NT2/D1 (cell line): ENCODE data around the gene MTMR3.

Experiments
- DNase-seq: peaks from one replicate; pipeline ENCODE4 v3.0.0-alpha.2; 2011; ENCODE audit warnings: low read depth, low spot score
- H3K27me3 ChIP-seq: 2 replicates; pipeline ENCODE4 v1.6.0; 2011; ENCODE audit warnings: mild to moderate bottlenecking; ENCODE audit not compliant: insufficient read length, insufficient read depth
- H3K36me3 ChIP-seq: 2 replicates; pipeline ENCODE4 v1.6.1; 2011; ENCODE audit warnings: mild to moderate bottlenecking, low read length, mixed read lengths; ENCODE audit not compliant: insufficient read depth, insufficient read length
- H3K4me1 ChIP-seq: 2 replicates; pipeline ENCODE4 v1.5.1; 2011; ENCODE audit not compliant: insufficient read depth, insufficient read length
- H3K4me3 ChIP-seq: 2 replicates; pipeline ENCODE4 v1.5.1; 2011; ENCODE audit warnings: low read depth; ENCODE audit not compliant: insufficient read length
- H3K9ac ChIP-seq: 2 replicates; pipeline ENCODE4 v1.6.0; 2011; ENCODE audit warnings: low read depth; ENCODE audit not compliant: insufficient read length
- H3K9me3 ChIP-seq: 2 replicates; pipeline ENCODE4 v1.5.1; 2011; ENCODE audit warnings: mild to moderate bottlenecking, low read length; ENCODE audit not compliant: insufficient read depth
- SUZ12 ChIP-seq: IDR thresholded peaks from 2 replicates; pipeline ENCODE4 v1.6.1; 2011; ENCODE audit not compliant: insufficient read length, insufficient read depth; ENCODE audit errors: extremely low read depth
- YY1 ChIP-seq: IDR thresholded peaks from 2 replicates; pipeline ENCODE4 v1.6.1; 2011; ENCODE audit not compliant: insufficient read length, insufficient read depth
- ZNF274 ChIP-seq: IDR thresholded peaks from 2 replicates; pipeline ENCODE4 v1.6.1; 2011; ENCODE audit warnings: mild to moderate bottlenecking, low read depth, low read length

MTMR3 gene

GRCh38 chr22:29983296-29983917 is 100.4 kb downstream of the MTMR3 start:
- TF ChIP-seq YY1: no peak
- H3K9me3 ChIP-seq: no peaks in the 10 kb centered on the region
- H3K9ac ChIP-seq: no peak overlapping the region

DNA sequence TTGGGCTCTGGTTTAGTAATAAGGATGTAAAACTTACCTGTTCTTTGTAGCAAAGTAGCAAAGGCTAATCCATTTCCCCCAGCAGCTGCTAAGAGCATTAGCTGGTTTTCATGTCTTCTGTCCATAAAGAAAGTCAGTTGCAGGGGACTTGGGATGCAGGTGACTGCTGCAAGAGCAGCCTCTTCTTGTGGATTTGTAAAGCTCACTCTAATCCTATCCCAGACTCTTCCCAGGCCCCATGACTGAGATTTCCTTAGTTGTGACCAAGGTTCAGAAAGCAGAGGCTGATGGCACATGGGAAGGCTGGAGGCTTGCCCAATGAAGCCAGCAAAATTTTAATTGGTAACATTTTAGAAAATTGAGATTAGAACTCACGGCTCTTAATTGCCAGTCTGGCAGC is 102.9 kb downstream of the MTMR3 start:
- H3K4me1 ChIP-seq: no peaks in the 10 kb centered on the region
- H3K27me3 ChIP-seq: no peaks in the 10 kb centered on the region
- no peak overlapping the region for H3K9ac ChIP-seq
- H3K36me3 ChIP-seq: peaks cover 6% of the 10 kb centered on the region
- no peaks in the 10 kb centered on the region for H3K9me3 ChIP-seq
- no peak overlapping the region for H3K4me3 ChIP-seq
- TF ChIP-seq YY1 (no peak), ZNF274 (no peak), SUZ12 (no peak)
- no peak for DNase-seq

More at GRCh38 chr22:29983296-29983917, 100.4 kb downstream of the MTMR3 start:
- Histone ChIP-seq H3K36me3 (peaks cover 13% of the 10 kb centered on the region), H3K4me1 (no peaks in the 10 kb centered on the region), H3K4me3 (no peak overlapping the region), H3K27me3 (no peaks in the 10 kb centered on the region)
- DNase-seq: no peak

- DNase-seq: no peak
- H3K36me3 ChIP-seq: peaks cover 11% of the 10 kb centered on the region
- no peak overlapping the region for H3K4me3 ChIP-seq
- TF ChIP-seq ZNF274 (no peak), YY1 (no peak), SUZ12 (no peak)
- no peaks in the 10 kb centered on the region for H3K4me1 ChIP-seq
- H3K9ac ChIP-seq: no peak overlapping the region
- no peaks in the 10 kb centered on the region for H3K27me3 ChIP-seq
- no peaks in the 10 kb centered on the region for H3K9me3 ChIP-seq
Measured at GRCh38 chr22:29987137-29987536, 104.2 kb downstream of the MTMR3 start.

DNA sequence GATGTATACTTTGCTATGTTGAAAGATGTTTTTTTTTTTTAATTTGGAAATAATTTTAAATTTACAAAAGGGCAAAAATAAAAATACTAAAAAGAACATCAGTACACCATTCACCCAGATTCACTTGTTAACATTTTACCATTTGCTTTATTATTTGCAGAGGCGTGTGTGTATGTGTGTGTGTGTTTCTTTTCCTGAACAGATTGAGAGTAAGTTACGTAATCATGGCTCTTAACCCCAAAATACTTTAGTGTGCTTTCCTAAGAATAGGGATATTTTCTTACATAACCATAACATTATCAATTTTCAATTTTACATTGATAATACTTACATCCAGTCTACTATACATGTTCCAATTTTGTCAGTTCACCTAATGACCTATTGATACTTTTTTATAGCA is 105.7 kb downstream of the MTMR3 start:
- peaks cover 8% of the 10 kb centered on the region for H3K36me3 ChIP-seq
- H3K4me3 ChIP-seq: no peak overlapping the region
- no peak for DNase-seq
- no peaks in the 10 kb centered on the region for H3K27me3 ChIP-seq
- no peaks in the 10 kb centered on the region for H3K9me3 ChIP-seq
- H3K4me1 ChIP-seq: no peaks in the 10 kb centered on the region
- H3K9ac ChIP-seq: no peak overlapping the region
- no peak for TF ChIP-seq ZNF274
- TF ChIP-seq YY1: no peak
- no peak for TF ChIP-seq SUZ12

DNA sequence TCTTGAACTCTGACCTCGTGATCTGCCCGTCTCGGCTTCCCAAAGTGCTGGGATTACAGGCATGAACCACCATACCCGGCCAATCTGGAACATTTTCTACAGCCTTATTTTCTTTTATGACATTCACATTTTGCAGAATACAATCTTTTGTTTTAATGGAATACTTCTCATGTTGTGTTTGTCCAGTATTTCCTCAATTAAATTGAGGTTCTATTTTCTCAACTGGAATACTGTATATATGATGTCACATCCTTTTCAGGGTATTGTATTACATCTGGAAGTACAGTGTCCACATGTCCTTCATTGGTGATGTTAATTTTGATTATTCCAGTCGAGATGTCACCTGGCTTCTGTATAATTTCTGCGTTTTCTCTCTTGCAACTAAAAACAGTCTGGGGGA is 106.5 kb downstream of the MTMR3 start:
- TF ChIP-seq SUZ12 (no peak), ZNF274 (no peak), YY1 (no peak)
- Histone ChIP-seq H3K9ac (no peak overlapping the region), H3K9me3 (no peaks in the 10 kb centered on the region), H3K27me3 (no peaks in the 10 kb centered on the region), H3K4me3 (no peak overlapping the region), H3K4me1 (no peaks in the 10 kb centered on the region), H3K36me3 (peaks cover 11% of the 10 kb centered on the region)
- no peak for DNase-seq

DNA sequence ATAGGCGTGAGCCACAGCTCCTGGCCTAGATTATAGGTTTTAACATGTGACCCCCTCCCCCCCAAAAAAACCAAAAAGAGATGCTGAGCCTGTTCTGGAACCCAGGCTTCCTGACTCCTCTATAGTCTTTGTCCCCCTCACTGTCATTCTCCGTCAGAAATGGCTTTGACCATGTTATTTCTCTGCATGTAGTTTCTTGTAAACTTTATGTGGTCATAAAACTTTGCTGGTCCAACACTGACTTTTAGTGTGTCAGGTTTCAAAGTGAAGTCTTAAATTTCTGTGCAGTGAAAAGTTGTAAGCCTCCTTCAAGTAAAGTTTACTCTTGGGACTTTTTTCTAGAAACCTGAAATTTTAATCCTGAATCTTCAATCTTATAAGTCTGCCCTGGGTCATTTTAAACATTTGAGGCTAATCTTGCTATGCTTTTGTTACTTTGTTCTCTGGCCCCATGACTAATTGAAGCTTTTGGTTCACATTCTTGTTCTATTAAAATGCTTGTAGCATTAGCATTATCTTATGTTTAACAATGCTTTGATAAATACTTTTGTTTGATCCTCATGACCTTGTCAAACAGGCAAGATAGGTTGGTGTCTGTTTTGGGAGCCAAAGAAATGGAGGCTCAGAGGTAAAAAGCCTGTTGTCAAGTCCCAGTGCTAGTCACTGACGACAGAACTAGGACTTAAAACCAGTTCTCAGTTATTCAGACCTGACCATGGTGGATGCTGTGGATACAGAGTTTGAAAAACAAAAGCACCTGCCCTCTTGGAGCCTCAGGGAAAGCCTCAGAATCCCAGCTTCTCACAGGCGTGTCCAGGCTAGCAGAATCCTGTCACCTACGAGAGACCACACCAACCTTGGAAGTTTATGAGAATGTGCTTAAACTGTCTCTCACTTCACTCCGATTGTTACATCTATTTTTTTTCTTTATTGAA is 109.6 kb downstream of the MTMR3 start:
- Histone ChIP-seq H3K9ac (no peak overlapping the region), H3K4me1 (no peaks in the 10 kb centered on the region), H3K9me3 (no peaks in the 10 kb centered on the region), H3K4me3 (no peak overlapping the region), H3K27me3 (no peaks in the 10 kb centered on the region), H3K36me3 (peaks cover 11% of the 10 kb centered on the region)
- no peak for TF ChIP-seq SUZ12
- no peak for TF ChIP-seq ZNF274
- no peak for TF ChIP-seq YY1
- DNase-seq: no peak

- Histone ChIP-seq H3K36me3 (peaks cover 11% of the 10 kb centered on the region), H3K27me3 (no peaks in the 10 kb centered on the region), H3K9me3 (no peaks in the 10 kb centered on the region), H3K9ac (no peak overlapping the region), H3K4me3 (no peak overlapping the region), H3K4me1 (no peaks in the 10 kb centered on the region)
- no peak for DNase-seq
- TF ChIP-seq ZNF274 (no peak), YY1 (no peak), SUZ12 (no peak)
Measured at GRCh38 chr22:29994027-29994715, 111.2 kb downstream of the MTMR3 start.
